WTC11 (cell line): ENCODE measurements around the gene TLX2. TPM values are rescaled to one million over a fixed set of nuclear protein-coding genes. Genes with fewer than 3 reads are reported as not detected.

Experiments
- FOXK1 ChIP-seq: sonication (generic); formaldehyde crosslinking; IDR thresholded peaks from 2 replicates; pipeline ENCODE4 v1.8.0; 2022; ENCODE audit warnings: mild to moderate bottlenecking, moderate library complexity, missing genetic modification reagents
- GRHL2 ChIP-seq: fragments of 250-450 bp; sonication (Bioruptor Pico); IDR thresholded peaks from 2 replicates; pipeline ENCODE4 v1.8.0; 2022; ENCODE audit warnings: mild to moderate bottlenecking, moderate library complexity; ENCODE audit not compliant: insufficient replicate concordance, severe bottlenecking
- GTF2I ChIP-seq: fragments of 250-450 bp; sonication (Bioruptor Pico); conservative IDR thresholded peaks from 2 replicates; pipeline ENCODE4 v1.4.0; 2021; ENCODE audit warnings: mild to moderate bottlenecking
- MXD4 ChIP-seq: fragments of 250-450 bp; sonication (Bioruptor Pico); IDR thresholded peaks from 2 replicates; pipeline ENCODE4 v1.8.0; 2021; ENCODE audit warnings: mild to moderate bottlenecking, moderate library complexity, borderline replicate concordance
- NFE2L1 ChIP-seq: sonication (generic); formaldehyde crosslinking; IDR thresholded peaks from 2 replicates; pipeline ENCODE4 v1.8.1; 2023; ENCODE audit warnings: missing genetic modification reagents
- NR2C2 ChIP-seq: sonication (generic); formaldehyde crosslinking; IDR thresholded peaks from 2 replicates; pipeline ENCODE4 v1.8.0; 2022; ENCODE audit warnings: mild to moderate bottlenecking, missing genetic modification reagents
- NR3C1 ChIP-seq: sonication (generic); formaldehyde crosslinking; conservative IDR thresholded peaks from 2 replicates; pipeline ENCODE4 v1.8.1; 2023; ENCODE audit warnings: low read depth, mild to moderate bottlenecking, missing genetic modification reagents
- RELA ChIP-seq: sonication (generic); formaldehyde crosslinking; IDR thresholded peaks from 2 replicates; pipeline ENCODE4 v1.8.1; 2022; ENCODE audit warnings: missing genetic modification reagents, mild to moderate bottlenecking, borderline replicate concordance
- SMAD3 ChIP-seq: sonication (generic); formaldehyde crosslinking; IDR thresholded peaks from 2 replicates; pipeline ENCODE4 v1.8.0; 2022; ENCODE audit warnings: missing genetic modification reagents, mild to moderate bottlenecking, borderline replicate concordance
- SOX15 ChIP-seq: fragments of 250-450 bp; sonication (Bioruptor Pico); IDR thresholded peaks from 2 replicates; pipeline ENCODE4 v1.9.0; 2021; ENCODE audit warnings: mild to moderate bottlenecking
- ZBTB21 ChIP-seq: sonication (generic); formaldehyde crosslinking; IDR thresholded peaks from 2 replicates; pipeline ENCODE4 v1.8.1; 2023; ENCODE audit warnings: mild to moderate bottlenecking, missing genetic modification reagents, borderline replicate concordance
- ZNF423 ChIP-seq: fragments of 250-450 bp; sonication (Bioruptor Pico); IDR thresholded peaks from 2 replicates; pipeline ENCODE4 v2.1.2; 2022; ENCODE audit warnings: mild to moderate bottlenecking, moderate library complexity
- total RNA-seq: library from RNA; stranded (reverse); gene quantifications from 3 replicates; pipeline ENCODE4 v1.2.3, GENCODE V29; 2021
- TF ChIP-seq, protein P1 (sequence below): sonication (generic); formaldehyde crosslinking; IDR thresholded peaks from 2 replicates; pipeline ENCODE4 v1.8.1; 2022; ENCODE audit warnings: low read depth, mild to moderate bottlenecking, moderate library complexity, missing genetic modification reagents, borderline replicate concordance
- TF ChIP-seq, protein P2 (sequence below): sonication (generic); formaldehyde crosslinking; IDR thresholded peaks from 2 replicates; pipeline ENCODE4 v1.8.0; 2022; ENCODE audit warnings: mild to moderate bottlenecking, missing genetic modification reagents
- TF ChIP-seq, protein P3 (sequence below): sonication (generic); formaldehyde crosslinking; IDR thresholded peaks from 2 replicates; pipeline ENCODE4 v1.8.1; 2022; ENCODE audit warnings: low read depth, missing genetic modification reagents, borderline replicate concordance
- TF ChIP-seq, protein P4 (sequence below): sonication (generic); formaldehyde crosslinking; IDR thresholded peaks from 2 replicates; pipeline ENCODE4 v1.8.1; 2022; ENCODE audit warnings: mild to moderate bottlenecking, missing genetic modification reagents, moderate library complexity, borderline replicate concordance
- TF ChIP-seq, protein P5 (sequence below): sonication (generic); formaldehyde crosslinking; IDR thresholded peaks from 2 replicates; pipeline ENCODE4 v1.8.1; 2023; ENCODE audit warnings: mild to moderate bottlenecking, missing genetic modification reagents, moderate library complexity
- TF ChIP-seq, protein P6 (sequence below): sonication (generic); formaldehyde crosslinking; conservative IDR thresholded peaks from 2 replicates; pipeline ENCODE4 v1.8.1; 2022; ENCODE audit warnings: mild to moderate bottlenecking, missing genetic modification reagents
- TF ChIP-seq, protein P7 (sequence below): sonication (generic); formaldehyde crosslinking; IDR thresholded peaks from 2 replicates; pipeline ENCODE4 v1.8.1; 2022; ENCODE audit warnings: mild to moderate bottlenecking, moderate library complexity, missing genetic modification reagents
- TF ChIP-seq, protein P8 (sequence below): sonication (generic); formaldehyde crosslinking; IDR thresholded peaks from 2 replicates; pipeline ENCODE4 v1.8.0; 2022; ENCODE audit warnings: mild to moderate bottlenecking, missing genetic modification reagents

The TLX2 gene
- total RNA-seq, 1 experiment from 2014 or later = 0.26 TPM

DNA sequence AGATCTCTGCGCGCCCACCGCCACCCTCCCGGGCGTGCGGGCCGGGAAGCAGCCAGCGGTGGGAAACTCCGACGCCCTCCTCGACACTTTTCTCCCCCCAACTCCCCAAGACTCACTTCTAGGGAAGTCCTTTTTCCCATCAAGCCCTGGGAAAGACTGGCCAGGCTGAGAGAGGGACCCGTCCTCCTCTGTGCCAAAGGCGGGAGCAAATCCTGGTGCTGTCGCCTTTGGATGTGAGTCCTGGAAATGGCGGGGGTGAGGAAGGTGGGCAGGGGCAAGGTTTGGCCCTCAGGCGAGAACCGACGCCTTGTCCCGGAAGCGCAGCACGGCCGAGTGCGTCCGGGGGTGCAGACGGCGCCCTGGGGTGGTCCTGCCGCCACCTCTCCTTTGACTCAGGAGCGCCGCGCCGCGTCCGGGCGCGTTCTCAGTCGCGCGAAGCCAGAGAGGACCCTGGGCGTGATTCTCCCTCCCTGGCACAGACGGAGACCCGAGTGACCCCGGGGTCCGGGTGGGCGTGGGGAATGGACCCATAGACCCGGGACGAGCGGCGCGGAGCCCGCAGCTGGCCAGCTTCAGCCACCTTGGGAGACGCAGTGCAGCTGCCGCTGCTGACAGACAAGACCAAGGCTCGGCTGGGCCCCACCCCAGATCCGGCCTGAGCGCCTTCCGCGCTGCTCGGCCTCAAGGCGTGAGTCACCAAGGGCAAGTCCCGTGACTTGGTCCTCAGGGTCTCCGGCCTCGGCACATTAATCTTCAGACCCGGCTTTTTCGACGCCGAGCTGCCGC, 11.3 kb upstream of the TLX2 start (continued):
- TF ChIP-seq, protein P1, sequence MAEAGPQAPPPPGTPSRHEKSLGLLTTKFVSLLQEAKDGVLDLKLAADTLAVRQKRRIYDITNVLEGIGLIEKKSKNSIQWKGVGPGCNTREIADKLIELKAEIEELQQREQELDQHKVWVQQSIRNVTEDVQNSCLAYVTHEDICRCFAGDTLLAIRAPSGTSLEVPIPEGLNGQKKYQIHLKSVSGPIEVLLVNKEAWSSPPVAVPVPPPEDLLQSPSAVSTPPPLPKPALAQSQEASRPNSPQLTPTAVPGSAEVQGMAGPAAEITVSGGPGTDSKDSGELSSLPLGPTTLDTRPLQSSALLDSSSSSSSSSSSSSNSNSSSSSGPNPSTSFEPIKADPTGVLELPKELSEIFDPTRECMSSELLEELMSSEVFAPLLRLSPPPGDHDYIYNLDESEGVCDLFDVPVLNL (CRISPR knock-in tag) = 0 out of 2 replicates have a peak, but pooled peaks have one; percentile 41
- TF ChIP-seq FOXK1 (CRISPR knock-in tag) (peak; percentile 57; the same call in 1 of the 2 replicates), SOX15 (CRISPR knock-in tag) (no peak), GRHL2 (CRISPR knock-in tag) (no peak), NR3C1 (no peak), MXD4 (CRISPR knock-in tag) (no peak), GTF2I (no peak), RELA (no peak), NR2C2 (CRISPR knock-in tag) (no peak), SMAD3 (CRISPR knock-in tag) (peak; percentile 62; the same call in 1 of the 2 replicates), NFE2L1 (peak; percentile 14; the same call in 1 of the 2 replicates), ZBTB21 (CRISPR knock-in tag) (0 out of 2 replicates have a peak, but pooled peaks have one; percentile 31), ZNF423 (CRISPR knock-in tag) (peak; percentile 92)
- TF ChIP-seq, protein P2, sequence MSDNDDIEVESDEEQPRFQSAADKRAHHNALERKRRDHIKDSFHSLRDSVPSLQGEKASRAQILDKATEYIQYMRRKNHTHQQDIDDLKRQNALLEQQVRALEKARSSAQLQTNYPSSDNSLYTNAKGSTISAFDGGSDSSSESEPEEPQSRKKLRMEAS = peak; percentile 57; the same call in 1 of the 2 replicates
- TF ChIP-seq, protein P3, sequence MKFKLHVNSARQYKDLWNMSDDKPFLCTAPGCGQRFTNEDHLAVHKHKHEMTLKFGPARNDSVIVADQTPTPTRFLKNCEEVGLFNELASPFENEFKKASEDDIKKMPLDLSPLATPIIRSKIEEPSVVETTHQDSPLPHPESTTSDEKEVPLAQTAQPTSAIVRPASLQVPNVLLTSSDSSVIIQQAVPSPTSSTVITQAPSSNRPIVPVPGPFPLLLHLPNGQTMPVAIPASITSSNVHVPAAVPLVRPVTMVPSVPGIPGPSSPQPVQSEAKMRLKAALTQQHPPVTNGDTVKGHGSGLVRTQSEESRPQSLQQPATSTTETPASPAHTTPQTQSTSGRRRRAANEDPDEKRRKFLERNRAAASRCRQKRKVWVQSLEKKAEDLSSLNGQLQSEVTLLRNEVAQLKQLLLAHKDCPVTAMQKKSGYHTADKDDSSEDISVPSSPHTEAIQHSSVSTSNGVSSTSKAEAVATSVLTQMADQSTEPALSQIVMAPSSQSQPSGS = no peak
- TF ChIP-seq, protein P4, sequence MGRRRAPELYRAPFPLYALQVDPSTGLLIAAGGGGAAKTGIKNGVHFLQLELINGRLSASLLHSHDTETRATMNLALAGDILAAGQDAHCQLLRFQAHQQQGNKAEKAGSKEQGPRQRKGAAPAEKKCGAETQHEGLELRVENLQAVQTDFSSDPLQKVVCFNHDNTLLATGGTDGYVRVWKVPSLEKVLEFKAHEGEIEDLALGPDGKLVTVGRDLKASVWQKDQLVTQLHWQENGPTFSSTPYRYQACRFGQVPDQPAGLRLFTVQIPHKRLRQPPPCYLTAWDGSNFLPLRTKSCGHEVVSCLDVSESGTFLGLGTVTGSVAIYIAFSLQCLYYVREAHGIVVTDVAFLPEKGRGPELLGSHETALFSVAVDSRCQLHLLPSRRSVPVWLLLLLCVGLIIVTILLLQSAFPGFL (CRISPR knock-in tag) = no peak
- TF ChIP-seq, protein P5, sequence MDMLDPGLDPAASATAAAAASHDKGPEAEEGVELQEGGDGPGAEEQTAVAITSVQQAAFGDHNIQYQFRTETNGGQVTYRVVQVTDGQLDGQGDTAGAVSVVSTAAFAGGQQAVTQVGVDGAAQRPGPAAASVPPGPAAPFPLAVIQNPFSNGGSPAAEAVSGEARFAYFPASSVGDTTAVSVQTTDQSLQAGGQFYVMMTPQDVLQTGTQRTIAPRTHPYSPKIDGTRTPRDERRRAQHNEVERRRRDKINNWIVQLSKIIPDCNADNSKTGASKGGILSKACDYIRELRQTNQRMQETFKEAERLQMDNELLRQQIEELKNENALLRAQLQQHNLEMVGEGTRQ (CRISPR knock-in tag) = peak; percentile 18; the same call in 1 of the 2 replicates
- TF ChIP-seq, protein P6, sequence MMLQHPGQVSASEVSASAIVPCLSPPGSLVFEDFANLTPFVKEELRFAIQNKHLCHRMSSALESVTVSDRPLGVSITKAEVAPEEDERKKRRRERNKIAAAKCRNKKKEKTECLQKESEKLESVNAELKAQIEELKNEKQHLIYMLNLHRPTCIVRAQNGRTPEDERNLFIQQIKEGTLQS = 0 out of 2 replicates have a peak, but pooled peaks have one; percentile 28
- TF ChIP-seq, protein P7, sequence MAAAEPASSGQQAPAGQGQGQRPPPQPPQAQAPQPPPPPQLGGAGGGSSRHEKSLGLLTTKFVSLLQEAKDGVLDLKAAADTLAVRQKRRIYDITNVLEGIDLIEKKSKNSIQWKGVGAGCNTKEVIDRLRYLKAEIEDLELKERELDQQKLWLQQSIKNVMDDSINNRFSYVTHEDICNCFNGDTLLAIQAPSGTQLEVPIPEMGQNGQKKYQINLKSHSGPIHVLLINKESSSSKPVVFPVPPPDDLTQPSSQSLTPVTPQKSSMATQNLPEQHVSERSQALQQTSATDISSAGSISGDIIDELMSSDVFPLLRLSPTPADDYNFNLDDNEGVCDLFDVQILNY (CRISPR knock-in tag) = no peak
- TF ChIP-seq, protein P8, sequence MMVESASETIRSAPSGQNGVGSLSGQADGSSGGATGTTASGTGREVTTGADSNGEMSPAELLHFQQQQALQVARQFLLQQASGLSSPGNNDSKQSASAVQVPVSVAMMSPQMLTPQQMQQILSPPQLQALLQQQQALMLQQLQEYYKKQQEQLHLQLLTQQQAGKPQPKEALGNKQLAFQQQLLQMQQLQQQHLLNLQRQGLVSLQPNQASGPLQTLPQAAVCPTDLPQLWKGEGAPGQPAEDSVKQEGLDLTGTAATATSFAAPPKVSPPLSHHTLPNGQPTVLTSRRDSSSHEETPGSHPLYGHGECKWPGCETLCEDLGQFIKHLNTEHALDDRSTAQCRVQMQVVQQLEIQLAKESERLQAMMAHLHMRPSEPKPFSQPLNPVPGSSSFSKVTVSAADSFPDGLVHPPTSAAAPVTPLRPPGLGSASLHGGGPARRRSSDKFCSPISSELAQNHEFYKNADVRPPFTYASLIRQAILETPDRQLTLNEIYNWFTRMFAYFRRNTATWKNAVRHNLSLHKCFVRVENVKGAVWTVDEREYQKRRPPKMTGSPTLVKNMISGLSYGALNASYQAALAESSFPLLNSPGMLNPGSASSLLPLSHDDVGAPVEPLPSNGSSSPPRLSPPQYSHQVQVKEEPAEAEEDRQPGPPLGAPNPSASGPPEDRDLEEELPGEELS (CRISPR knock-in tag) = 0 out of 2 replicates have a peak, but pooled peaks have one; percentile 48
